NCI-H2081 treated with DMSO at 0.1 percent for 48 hours (cell line): ENCODE measurements around the gene MPDZ.

ENCODE experiments used
- DNase-seq: peaks from one replicate; lab custom pipeline; 2025; lab: John Stamatoyannopoulos, UW

Gene MPDZ

DNA sequence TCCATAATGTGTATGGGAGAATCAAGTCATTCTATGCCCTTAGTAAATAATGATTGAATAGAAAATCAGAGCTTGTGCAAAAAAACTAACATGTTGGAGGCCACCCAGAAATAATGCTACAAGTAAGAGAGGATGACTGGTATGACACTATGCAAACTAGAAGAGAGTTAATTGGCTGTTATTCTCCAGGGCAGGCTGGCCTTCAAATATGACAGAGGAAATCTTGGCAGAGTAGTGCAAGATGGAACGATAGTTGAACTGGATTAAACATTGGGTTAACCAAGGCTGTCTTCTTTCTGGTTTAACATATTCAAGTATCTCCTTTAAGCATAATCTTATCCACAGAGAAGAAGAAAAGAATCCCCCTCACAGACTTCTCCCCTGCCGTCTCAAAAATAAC is 196.1 kb downstream of the MPDZ start:
- no peak for DNase-seq

DNA sequence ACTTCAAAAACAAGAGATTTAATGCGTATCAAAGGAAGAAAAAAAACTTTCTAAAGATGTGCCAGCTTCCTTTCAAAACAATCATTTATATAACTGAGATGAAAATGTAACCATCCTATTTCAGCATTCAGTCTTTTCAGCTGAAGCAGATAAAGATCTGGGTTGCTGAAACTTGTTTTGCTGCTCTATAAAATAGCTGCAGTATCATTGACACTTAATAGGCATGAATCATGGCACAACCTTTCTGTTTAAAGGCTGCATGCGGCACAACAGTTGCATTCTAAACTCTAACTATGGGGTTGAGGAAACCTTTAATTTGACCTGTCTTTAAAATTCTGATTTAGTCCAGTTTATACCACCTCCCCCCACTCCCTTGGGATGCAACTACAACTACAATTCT is 196.7 kb downstream of the MPDZ start:
- no peak for DNase-seq

DNA sequence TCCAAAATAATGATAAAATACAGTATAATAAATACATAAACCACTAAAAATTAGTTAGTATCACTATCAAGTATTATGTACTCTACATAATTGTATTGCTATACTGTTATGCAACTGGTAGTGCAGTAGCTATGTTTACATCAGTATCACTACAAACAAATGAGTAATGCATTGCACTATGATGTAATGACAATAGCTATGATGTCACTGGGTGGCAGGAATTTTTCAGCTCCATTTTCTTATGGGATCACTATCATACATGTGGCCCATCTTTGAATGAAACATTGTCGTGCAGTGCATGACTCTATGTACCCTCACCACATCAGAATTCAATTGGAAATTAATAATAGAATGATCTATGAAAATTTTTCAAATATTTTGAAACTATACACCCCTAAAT is 201.3 kb downstream of the MPDZ start:
- no peak for DNase-seq

GRCh38 chr9:13076616-13077015 is 202.9 kb downstream of the MPDZ start:
- DNase-seq: no peak

DNA sequence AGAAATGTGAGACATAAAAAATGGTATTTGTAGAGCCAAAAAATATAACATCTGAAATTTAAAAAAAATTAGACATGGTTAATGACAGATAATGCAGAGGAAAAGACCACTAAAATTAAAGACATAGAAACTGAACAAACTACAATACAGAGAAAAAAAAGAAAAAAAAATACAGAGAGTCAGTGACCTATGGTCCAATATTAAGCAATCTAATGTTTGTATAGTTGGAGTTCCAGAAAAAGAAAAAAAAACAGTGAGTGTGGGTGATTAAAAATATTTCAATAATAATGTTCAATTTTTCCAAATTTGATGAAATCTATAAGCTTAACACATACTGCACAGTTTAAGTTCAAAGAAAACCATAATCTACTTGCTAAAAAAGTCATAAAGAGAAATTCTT is 207.6 kb downstream of the MPDZ start:
- no peak for DNase-seq

DNA sequence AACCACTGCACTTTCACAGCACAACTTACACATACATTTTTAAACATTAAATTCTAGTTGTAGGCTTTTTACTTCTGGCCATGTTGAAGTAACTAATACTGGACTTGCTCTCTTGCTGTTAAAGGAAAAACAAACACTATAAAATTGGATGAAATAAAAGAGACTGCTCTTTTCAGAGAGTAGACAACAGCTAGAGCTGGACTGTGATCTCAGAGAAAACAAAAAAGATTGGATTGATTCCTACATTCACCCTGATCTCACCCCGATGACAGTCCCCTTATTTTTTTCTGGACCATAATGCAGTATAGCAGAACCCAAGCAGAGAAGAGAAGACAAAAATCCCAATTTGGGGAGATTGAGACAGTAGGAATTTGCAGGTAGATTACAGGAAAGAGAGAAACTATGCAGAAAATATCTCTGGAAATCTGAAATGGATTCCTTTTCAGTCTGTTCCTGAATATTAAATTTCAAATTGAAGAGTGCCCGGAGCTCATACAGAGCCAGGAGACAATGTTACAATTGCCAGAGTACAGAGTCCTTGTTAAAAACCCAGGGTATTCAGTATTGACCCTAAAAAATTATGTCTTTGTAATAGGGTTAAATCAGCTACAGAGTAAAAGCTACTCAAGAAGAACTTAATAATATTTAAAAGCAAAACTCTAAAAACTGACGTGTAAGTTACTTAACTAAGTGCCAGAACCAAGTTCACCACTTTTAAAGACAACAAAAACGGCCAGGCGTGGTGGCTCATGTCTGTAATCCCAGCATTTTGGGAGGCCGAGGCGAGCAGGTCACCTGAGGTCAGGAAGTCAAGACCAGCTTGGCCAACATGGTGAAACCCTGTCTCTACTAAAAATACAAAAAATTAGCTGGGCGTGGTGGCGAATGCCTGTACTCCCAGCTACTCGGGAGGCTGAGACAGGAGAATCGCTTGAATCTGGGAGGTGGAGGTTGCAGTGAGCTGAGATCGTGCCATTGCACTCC is 208.6 kb downstream of the MPDZ start:
- no peak for DNase-seq

DNA sequence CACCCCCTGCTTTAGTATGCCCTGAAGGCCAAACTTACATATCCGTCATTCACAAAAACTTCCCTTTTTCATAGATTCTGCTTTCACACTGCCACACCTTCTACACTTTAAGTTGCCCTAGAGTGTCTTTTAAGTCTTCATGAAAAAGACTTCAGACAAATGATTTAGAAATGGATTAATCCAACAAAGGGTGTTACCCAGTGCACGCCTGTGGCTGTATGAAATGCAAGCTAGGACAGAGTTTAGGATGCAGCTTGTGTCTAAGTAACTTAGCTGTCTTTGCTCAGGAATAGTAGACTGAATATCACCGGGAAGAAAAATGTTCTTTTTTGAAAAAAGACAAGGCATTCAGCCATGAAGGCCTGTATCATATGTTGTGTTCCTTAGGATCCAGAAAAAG is 210.0 kb downstream of the MPDZ start:
- no peak for DNase-seq

DNA sequence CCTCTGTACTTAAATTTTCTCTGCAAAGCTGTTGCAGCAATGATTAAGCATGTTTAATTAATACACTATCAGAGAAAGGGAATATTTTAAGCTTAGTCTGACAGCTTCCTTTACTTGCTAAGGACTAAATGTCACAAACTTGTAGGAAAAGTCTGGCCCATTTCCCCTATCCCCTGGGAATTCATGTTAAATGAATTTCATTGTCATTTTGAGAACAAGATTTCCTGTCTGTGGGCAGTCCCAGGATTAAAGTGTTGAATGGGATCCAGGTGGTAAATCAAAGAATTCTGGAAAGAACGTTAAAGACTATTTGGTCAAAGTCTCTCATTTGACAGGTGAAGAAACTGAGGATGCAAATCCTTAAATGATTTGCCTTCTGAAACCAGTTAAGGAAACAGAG is 214.8 kb downstream of the MPDZ start:
- DNase-seq: no peak

DNA sequence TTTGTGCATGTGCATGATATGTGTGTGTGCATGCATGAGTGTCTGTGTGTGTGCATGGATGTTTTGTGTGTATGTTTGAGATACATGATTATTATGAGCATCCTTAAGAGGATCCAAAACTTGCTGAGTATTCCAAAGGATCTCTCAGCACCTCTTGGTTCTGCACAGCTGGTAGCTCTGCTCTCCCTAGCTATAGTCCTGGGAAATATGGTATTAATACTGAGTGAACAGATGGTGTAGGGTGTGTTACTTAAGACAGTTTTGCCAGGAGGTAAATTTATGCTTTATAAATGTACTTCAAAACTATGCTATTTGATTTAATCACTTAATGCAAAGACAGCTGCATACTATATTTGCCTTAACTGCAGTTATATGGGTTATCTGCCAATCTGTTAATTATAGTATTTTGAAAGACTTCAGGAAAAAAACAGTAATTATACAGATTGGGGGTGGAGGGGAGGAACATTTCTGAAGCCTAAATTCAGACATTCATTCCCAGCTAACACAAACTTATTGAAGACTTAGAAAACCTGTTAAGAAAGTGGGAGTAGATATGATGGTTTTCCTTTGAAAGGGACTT is 215.5 kb downstream of the MPDZ start:
- peak; percentile 49 for DNase-seq

DNA sequence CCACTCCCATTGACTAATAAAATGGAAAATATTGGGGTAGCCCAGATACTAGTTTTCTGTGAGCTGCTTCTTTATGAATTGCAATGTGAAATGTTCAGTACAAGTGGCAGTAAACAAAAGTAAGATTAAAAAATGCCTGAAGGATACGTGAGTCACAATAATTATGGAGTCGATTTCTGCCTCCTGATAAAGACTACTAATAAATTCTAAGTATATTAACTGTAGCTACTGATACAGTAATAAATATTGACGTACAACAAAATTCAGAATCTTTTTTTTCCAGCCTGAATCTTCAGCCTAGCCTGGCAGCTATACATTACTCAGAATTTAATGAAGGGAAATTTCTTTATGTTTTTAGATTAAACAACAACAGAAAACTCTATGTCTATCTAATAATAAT is 218.1 kb downstream of the MPDZ start:
- no peak for DNase-seq
